ENCODE measurements around the gene SLC9A8. TPM values are rescaled to one million over a fixed set of nuclear protein-coding genes. Genes with fewer than 3 reads are reported as not detected.
A peak's percentile ranks its signal among the peaks of the same experiment; 100 is the strongest.

Gene SLC9A8
- total RNA-seq, 1 donor = 6.9 TPM

- peaks cover 55% of the 10 kb centered on the region for H4K20me1 ChIP-seq (ENCODE audit: insufficient read depth, low read length)
- H3K4me2 ChIP-seq (ENCODE audit: insufficient read depth, low read length) = peak overlapping the region; percentile 100
- TF ChIP-seq CTCF (IDR thresholded peaks at IDR 0.05; ENCODE audit: extremely low read depth, low read depth, low read length) = no peak
- peak overlapping the region; percentile 95 for H3K4me3 ChIP-seq (ENCODE audit: insufficient read depth, low read length)
- peak; percentile 94 for DNase-seq (ENCODE audit: insufficient read length, low spot score, missing footprints)
- H3K36me3 ChIP-seq (ENCODE audit: insufficient read depth, low read length) = peaks cover 16% of the 10 kb centered on the region
- no peak overlapping the region for H2AFZ ChIP-seq (ENCODE audit: low read length)
- peaks cover 63% of the 10 kb centered on the region for H3K79me2 ChIP-seq (ENCODE audit: insufficient read depth, low read length)
- H3K27me3 ChIP-seq (ENCODE audit: insufficient read depth, low read length) = no peaks in the 10 kb centered on the region
- H3K27ac ChIP-seq (ENCODE audit: low read depth, low read length) = peak overlapping the region; percentile 100
- H3K9me3 ChIP-seq (ENCODE audit: low read depth, low read length) = no peaks in the 10 kb centered on the region
- H3K4me1 ChIP-seq (ENCODE audit: insufficient read depth, low read length) = peaks cover 28% of the 10 kb centered on the region
These were observed 100.9 kb downstream of the SLC9A8 start for GRCh38 chr20:49913399-49914047.

- H3K79me2 ChIP-seq (ENCODE audit: insufficient read depth, low read length) = peaks cover 54% of the 10 kb centered on the region
- peak overlapping the region; percentile 100 for H3K4me2 ChIP-seq (ENCODE audit: insufficient read depth, low read length)
- TF ChIP-seq CTCF (IDR thresholded peaks at IDR 0.05; ENCODE audit: extremely low read depth, low read depth, low read length) = no peak
- H3K27me3 ChIP-seq (ENCODE audit: insufficient read depth, low read length) = no peaks in the 10 kb centered on the region
- peak; percentile 70 for DNase-seq (ENCODE audit: insufficient read length, low spot score, missing footprints)
- H3K27ac ChIP-seq (ENCODE audit: low read depth, low read length) = peak overlapping the region; percentile 100
- H4K20me1 ChIP-seq (ENCODE audit: insufficient read depth, low read length) = peaks cover 49% of the 10 kb centered on the region
- H3K4me1 ChIP-seq (ENCODE audit: insufficient read depth, low read length) = peaks cover 28% of the 10 kb centered on the region
- peaks cover 7% of the 10 kb centered on the region for H3K36me3 ChIP-seq (ENCODE audit: insufficient read depth, low read length)
- peak overlapping the region; percentile 97 for H2AFZ ChIP-seq (ENCODE audit: low read length)
- peak overlapping the region; percentile 95 for H3K4me3 ChIP-seq (ENCODE audit: insufficient read depth, low read length)
- H3K9me3 ChIP-seq (ENCODE audit: low read depth, low read length) = no peaks in the 10 kb centered on the region
These were observed 101.9 kb downstream of the SLC9A8 start for GRCh38 chr20:49914310-49915117.

- peak overlapping the region; percentile 97 for H2AFZ ChIP-seq (ENCODE audit: low read length)
- H3K79me2 ChIP-seq (ENCODE audit: insufficient read depth, low read length) = peaks cover 49% of the 10 kb centered on the region
- DNase-seq (ENCODE audit: insufficient read length, low spot score, missing footprints) = no peak
- no peak for TF ChIP-seq CTCF (IDR thresholded peaks at IDR 0.05; ENCODE audit: extremely low read depth, low read depth, low read length)
- H4K20me1 ChIP-seq (ENCODE audit: insufficient read depth, low read length) = peaks cover 43% of the 10 kb centered on the region
- peaks cover 28% of the 10 kb centered on the region for H3K4me1 ChIP-seq (ENCODE audit: insufficient read depth, low read length)
- peak overlapping the region; percentile 100 for H3K4me2 ChIP-seq (ENCODE audit: insufficient read depth, low read length)
- no peaks in the 10 kb centered on the region for H3K9me3 ChIP-seq (ENCODE audit: low read depth, low read length)
- no peaks in the 10 kb centered on the region for H3K27me3 ChIP-seq (ENCODE audit: insufficient read depth, low read length)
- peak overlapping the region; percentile 95 for H3K4me3 ChIP-seq (ENCODE audit: insufficient read depth, low read length)
- H3K27ac ChIP-seq (ENCODE audit: low read depth, low read length) = peak overlapping the region; percentile 100
- peaks cover 2% of the 10 kb centered on the region for H3K36me3 ChIP-seq (ENCODE audit: insufficient read depth, low read length)
These were observed 102.4 kb downstream of the SLC9A8 start for GRCh38 chr20:49915118-49915379.

All from osteoblast (primary cell).